ENCODE results near the gene ZFYVE27.
"Not testable (repeated sequence)": the region's sequence is repeated elsewhere in the genome, so short reads cannot be mapped to it uniquely, and the experiment has no call there.

The ZFYVE27 gene, protein sequence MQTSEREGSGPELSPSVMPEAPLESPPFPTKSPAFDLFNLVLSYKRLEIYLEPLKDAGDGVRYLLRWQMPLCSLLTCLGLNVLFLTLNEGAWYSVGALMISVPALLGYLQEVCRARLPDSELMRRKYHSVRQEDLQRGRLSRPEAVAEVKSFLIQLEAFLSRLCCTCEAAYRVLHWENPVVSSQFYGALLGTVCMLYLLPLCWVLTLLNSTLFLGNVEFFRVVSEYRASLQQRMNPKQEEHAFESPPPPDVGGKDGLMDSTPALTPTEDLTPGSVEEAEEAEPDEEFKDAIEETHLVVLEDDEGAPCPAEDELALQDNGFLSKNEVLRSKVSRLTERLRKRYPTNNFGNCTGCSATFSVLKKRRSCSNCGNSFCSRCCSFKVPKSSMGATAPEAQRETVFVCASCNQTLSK

DNA sequence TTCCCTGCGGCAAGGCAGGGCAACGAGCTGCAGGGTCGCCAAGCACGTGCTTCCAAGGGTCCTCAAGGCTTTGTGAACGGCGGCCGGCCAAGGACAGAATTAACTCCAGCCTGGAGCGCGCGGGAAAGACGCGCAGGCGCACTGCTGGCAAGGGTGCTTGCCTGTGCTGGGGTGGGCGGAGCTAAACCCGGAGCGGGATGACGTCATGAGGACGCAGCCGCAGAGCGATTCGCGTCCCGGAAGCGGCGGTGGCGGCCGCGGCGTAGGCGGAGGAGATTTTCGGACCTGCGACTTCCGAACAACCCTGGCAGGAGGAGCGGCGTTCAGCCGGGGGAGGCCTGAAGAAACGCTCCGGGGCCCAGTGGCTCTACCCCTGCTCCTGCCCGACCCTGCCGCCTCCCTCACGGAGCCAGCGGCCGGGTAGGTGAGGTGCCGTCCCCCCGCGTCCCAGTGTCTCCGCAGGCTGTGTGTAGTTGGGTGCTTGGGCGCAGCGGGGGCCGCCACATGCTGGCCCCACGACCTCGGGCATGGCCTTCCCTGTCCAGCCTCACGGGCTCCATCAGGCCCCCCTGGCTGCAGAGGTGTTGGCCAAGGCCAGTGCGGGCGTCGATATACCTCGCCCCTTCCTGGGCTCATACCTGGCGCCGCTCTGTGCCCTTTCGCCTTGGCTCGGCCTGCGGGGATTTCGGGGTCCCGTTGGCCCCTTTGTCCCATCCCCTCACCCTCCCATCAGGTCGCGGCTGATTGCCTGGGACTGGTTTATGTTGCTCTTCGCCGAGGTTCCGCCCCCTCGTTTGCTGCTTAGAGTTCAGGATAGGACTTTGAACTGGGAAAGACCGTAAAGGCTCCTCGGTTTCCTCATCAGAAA is at the start of gene ZFYVE27:
TSS of gene ZFYVE27 (plus strand) at position 227 of the 868 bp plus-strand sequence. CDS start 1,350 bp downstream, outside the sequence.
- ATAC-seq (peak; percentile 85), DNase-seq (peak; percentile 99)

DNA sequence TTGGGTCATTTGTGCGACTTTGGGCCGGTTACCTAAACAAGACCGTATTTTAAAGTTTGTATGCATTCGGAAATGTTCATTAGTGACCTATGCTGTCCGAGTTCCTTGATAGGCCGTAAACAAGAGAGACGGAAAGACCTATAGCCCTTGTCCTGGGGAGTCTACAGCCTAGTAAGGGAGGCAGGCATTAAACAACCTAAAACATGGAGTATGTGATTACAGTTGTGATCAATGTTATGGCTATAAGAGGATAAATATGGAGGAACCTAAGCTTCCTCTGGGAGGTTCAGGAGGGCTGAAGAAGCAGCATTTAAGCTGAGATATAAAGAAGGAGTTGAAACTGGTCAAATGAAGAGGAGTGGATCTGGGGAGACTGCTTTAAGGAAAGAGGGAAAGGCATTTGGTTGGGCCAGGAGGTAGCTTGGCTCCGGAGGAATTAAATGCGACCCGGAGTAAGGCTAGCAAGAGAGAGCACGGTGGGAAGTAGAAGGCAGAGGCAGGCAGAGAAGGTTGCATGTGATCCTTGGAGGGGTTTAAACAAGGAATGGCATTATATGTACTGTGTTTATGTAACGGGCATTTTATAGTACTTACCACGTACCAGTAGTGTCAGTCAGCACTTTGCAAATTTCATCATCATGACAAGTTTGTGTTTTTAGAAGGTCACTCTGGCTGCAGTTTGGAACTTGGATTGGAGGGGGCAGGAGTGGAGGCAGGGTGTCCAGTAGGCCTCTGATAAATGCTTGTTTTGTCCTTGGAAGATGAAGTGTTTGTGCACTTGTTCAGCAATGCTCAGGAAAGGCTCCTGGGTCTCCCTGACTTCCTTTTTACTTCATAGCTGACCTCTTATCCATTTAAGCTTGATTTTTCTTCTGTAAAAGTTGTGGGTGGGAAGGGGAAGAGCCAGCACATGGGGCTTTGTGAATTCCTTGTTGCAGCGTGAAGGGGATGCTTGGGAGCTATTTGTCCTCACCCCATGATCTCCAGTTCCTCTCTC is 48.8 kb upstream of the ZFYVE27 start:
- ATAC-seq (no peak), DNase-seq (no peak)

DNA sequence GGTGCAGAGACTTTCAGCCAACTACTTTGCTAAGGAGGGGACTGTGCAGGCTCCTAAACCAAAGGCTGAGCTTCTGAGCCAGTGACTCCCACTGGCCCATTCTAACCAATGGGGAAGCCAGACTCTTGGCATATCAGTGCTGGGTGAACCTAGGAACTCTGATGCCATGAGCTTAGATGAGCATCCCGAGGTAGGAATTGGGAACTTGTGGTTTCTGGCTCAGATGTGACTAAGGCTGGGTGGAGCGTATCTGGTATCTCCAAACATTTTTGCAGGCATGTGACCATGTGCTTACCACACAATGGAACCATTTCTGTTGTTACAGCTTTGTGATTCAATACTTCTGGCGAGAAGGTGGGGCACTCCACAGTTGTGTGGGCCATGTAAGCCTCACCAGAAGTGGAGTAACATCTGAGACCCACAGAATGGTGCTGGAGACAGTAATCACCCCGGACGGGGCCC is 47.3 kb upstream of the ZFYVE27 start:
- no peak for DNase-seq
- no peak for ATAC-seq

DNA sequence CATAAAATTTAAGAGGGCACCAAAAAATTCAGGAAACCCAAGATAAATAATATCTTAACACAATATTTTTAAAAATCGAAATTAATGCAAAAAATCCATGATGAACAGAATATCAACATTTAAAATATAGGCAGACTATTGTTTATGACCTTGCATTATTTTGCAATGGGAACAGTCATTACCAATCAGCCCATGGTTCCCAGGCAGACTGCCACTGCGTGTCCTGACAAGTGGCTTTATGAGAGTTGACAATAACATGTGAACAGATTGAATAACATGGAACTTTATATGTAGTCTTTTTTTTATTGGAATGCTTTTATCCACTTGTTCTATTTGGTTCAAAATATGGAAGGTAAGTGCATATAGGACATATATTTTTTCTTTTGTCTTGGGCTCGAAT is 46.8 kb upstream of the ZFYVE27 start:
- no peak for ATAC-seq

DNA sequence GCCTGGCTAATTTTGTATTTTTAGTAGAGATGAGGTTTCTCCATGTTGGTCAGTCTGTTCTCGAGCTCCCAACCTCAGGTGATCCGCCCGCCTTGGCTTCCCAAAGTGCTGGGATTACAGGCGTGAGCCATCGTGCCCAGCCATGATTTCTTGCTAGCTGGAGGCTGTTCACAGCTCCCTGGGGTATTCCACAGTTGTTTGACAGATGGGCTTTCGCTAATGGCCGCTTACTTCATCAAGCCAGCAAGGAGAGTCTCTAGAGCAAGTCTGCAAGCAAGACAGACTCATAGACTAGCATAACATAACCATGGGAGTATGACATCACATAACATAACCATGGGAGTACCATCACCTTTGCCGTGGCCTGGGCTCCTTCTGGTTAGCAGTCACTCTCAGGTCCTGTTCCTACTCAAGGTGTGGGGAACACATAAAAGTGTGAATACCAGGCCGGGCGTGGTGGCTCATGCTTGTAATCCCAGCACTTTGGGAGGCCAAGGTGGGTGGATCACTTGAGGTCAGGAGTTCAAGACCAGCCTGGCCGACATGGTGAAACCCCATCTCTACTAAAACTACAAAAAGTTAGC is 38.8 kb upstream of the ZFYVE27 start:
- ATAC-seq, DNase-seq: not testable (repeated sequence)

More for the DNA sequence above, 46.8 kb upstream of the ZFYVE27 start:
- no peak for DNase-seq

DNA sequence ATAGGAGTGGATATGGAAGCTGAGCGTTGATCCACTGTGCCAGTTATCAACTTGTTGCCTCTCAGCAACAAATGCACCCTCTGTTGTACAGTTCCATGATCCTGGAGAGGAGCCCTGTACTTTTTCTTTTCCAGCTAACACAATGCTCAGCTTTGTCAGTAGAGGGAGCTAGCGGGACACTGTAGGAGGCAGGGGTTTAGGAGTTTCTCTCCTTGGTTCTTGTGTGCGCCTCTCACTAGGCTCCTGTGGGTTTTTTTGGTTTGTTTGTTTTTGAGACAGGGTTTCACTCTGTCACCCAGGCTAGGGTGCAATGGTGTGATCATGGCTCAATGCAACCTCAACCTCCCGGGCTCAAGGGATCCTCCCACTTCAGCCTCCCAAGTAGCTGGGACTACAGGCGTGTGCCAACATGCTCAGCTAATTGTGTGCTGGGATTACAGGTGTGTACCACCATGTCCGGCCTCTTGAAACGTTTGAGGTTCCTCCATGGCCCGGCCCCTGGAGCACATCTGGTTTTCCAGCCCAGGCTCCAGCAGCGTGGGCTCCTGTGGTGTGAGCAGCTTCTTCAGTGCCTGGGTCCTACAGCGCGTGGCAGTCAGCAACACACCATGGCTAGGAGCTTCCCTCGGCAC is 35.4 kb upstream of the ZFYVE27 start:
- ATAC-seq, result peak; percentile 75
- DNase-seq, result peak; percentile 44

DNA sequence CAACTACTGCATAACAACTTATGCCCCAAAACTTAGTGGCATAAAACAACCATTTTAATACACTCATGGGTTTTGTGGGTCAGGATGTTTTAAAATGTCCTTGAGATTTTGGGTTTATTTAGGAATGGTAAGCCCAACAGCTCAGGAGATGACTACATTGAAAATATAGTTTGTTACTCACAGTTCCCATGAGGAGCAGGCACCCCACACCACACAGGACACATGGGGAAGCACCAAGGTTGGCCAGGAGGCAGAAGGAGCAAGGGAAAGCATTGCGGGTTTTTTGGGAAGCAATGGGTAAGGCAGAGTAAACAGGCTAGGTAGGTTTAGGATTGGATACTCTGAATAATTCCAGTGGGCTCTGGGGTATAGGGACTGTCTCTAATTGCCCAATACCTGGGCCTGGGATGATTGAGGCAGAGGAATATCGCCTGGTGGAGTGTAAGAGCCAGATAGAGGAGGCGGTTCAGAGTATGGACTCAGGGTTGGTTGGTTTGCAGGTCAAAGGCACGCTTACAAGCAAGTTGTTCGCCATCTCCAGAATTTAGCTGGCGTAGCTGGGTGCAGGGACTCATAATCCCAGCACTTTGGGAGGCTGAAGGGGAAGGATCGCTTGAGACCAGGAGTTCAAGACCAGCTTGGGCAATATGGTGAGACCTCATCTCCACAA is 33.4 kb upstream of the ZFYVE27 start:
- no peak for ATAC-seq
- no peak for DNase-seq

DNA sequence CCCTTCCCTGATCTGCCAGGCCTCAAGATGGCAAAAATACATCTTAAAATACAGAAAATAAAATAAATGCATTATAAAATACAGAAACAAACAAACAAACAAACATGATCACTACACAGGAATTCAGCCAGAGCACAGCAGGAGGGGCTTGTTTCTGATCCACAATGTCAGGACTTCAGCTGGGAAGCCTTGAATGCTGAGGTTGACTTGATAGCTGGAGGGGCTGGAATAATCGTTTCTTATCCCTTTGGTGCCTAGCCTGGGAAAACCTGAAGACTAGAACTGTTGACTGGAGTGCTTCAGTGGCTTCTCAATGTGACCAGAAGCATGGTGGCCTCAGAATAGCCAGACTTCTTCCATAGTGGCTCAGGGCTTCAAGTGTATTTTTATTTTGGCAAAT is 32.6 kb upstream of the ZFYVE27 start:
- DNase-seq (no peak), ATAC-seq (no peak)

DNA sequence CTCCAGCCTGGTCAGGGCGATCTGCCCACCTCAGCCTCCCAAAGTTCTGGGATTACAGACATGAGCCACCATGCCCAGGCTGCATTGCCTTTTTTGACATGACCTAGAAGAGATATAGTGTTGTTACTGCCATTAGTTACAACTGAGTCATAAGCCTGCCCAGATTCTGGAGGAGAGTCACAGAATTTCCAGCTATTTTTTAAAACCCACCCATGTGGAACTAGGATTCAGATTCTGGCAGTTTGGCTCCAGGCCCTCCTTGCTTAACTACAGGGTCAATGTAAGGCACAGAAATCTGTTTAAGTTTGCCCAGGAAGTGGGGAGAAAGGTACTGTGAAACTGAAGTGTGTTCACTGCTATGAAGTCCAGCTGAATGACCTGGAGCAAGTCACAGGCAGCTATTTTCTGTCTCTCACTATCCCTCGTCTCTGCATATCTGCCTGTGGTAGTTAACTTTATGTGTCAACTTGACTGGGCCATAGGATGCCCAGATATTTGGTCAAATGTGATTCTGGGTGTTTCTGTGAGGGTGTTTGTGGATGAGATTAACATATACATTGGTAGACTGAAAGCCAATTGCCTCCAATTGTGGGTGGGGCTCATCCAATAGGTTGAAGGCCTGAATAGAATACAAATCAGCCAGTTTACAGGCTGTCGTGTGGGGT is 31.8 kb upstream of the ZFYVE27 start:
- ATAC-seq (no peak), DNase-seq (no peak)

DNA sequence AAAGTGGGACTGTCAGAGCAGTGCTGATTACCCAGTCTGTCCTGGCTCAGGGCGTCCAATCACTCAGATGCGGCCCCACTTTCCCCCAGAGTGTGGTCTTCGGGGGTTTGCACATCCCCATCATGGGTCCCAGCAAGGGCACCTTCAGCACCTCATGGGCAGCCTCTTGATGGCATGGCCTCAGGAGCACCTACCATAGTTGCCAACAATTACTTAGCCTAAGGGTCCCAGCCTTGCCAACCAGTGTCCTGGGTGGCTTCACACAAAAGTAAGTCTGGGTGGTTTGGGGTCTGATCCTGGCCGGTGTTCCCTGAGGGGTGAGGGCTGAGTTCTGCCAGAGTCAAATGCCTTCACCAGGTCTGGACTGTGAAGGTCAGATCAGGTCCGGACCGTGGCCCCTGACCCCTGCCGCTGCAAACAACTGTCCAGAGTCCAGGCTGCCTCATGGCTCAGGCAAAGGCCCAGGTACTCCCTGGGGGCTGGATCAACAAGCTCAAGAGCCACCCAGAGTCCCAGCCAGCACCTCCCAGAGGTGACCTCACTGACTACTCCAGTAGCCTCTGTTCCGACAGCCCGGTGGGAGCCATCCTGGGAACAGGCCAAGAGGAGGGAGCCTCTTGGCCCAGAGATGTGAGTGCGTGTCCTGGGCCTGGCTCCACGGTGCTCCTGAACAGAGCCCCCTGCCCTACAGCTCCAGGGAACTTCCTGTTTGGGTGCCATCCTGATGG is 29.6 kb upstream of the ZFYVE27 start:
- DNase-seq (no peak), ATAC-seq (no peak)

DNA sequence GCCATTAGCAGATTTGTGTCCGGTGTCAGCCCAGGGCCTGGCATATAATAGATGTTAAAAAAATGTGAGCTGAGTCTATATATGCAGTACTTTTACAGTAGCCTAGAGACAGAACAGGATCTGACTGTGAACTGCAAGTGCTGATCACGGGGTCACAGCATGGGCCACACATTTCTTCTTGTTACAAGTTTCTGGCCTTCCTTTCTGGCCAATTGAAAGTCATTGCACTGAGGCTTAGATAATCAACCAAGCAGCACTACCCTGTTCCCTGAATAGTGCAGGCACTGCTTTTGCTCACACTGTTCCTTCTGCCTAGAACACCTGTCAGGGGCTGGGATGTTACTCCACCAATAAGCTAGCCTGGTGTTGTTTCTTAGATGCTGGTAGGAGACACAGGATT is 28.8 kb upstream of the ZFYVE27 start:
- DNase-seq (no peak), ATAC-seq (no peak)

DNA sequence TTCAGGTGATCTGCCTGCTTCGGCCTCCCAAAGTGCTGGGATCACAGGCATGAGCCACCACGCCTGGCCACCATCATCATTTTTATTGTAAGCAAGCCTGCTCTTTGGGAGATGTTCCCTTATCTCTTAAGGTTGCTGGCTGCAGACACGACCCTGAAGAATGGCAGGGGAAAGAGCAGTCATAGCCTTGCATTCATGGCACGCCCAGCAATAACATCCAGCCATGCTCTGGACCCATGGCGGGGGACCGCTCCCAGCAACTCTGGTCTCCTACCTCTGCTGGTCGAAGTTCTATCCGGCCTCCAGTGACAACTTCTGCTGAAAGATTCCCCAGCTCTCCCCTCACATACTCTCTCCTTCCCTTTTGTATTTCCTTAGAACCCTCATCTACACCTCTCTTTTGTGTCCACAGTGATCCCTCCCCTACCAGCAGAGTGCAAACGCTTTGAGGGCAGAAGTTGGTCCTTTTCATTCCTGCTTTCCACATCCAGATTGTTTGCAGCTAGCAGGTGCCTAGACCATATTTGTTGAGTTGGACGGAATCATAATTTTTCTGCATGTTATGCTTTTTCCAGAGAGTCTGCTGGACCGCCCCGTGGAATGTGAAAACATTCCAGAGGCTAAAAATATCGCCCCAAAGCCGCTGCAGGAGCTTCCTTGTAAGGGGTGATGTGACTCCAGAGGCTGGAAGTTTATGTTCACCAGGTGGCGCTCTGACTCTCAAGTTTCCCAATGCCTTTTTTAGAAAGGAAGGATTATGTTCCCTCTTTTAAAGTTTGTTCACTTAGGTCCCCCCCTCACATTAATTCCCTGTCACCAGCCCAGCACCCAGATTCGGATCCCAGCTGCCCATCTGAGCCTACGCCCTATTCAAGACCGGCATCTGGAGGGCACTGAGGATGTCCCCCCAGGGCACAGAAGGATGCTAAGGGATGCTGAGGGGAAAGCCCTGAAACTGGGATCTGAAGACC is 27.7 kb upstream of the ZFYVE27 start:
- peak; percentile 51 for DNase-seq

DNA sequence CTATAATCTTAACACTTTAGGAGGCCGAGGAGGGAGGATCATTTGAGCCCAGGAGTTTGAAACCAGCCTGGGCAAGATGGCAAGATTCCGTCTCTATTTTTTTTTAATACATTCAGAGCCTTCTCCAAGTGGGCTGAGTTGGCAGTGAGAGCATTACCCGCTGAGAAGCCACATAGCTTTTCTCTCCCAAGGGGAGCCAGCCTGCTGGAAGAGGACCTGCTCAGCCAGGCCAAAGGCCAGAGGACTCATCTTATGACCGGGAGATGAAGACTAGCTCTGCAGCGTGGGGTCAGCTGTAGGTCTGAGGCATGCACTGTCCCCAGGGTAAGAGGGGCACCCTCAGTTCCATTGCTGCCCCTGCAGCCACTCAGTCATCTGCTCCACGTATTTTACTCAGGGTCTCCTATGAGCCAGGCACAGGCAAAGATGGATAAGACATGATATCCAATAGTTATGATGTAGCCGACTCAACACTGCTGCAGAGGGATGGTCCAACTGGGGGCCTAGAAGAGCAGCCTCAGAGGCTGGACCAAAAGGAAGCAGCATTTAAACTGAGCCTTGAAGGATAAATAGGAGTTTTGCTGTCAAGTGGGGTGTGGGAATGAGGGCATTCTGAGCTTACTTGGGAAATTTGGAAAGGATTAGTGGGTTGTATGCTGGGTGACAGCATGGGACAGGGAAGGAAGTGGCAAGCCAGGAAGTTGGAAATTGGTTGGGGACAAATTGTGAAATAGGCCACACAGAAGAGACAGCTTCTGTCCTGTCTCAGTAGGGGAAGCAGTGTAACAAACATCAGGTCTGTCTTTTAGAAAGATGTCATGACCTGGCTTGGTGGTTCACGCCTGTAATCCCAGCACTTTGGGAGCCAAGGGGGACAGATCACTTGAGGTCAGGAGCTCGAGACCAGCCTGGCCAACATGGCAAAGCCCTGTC is 25.0 kb upstream of the ZFYVE27 start:
- DNase-seq (no peak), ATAC-seq (no peak)

More for the DNA sequence above, 27.7 kb upstream of the ZFYVE27 start:
- ATAC-seq, result no peak

DNA sequence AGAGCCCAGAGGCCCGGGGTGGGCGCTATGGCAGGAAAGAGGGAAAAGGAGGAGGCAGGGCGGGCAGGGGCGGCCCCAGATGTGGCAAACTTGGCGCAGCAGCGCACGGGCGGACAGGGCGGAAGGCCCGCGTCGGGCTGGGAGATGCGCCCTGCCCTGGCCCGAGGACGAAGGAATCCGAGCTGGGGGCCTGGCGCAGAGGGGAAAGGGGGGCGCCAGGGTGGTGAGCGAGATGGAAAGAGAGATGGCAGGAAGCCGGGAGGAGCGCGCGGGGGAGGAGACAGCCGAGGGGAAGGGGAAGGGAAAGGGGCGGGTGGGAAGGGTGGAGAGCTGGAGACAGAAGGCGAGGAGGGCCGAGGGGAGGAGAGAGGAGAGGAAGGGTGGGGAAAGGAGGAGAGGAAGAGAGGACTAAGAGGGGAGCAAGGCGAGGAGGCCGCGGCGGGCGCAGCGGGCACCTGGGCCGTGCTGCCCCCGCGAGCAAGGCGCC is 23.5 kb upstream of the ZFYVE27 start, which contains the start of gene MARVELD1:
TSS of gene MARVELD1 (plus strand) at position 392 of the 487 bp plus-strand sequence. CDS start 147 bp downstream, outside the sequence.
- DNase-seq, result peak; percentile 28
- ATAC-seq, result peak; percentile 10

DNA sequence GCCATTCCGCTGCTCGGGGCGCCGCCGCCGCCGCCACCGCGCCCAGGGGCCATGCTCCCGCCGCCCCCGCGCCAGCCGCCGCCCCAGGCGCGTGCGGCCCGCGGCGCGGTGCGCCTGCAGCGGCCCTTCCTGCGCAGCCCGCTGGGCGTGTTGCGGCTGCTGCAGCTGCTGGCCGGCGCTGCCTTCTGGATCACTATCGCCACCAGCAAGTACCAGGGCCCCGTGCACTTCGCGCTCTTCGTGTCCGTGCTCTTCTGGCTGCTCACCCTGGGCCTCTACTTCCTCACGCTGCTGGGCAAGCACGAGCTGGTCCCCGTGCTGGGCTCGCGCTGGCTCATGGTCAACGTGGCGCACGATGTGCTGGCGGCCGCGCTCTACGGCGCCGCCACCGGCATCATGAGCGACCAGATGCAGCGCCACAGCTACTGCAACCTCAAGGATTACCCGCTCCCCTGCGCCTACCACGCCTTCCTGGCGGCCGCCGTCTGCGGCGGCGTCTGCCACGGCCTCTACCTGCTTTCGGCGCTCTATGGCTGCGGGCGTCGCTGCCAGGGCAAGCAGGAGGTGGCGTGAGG is 23.0 kb upstream of the ZFYVE27 start:
- DNase-seq (peak; percentile 31), ATAC-seq (peak; percentile 68)

Data from stimulated activated naive CD8-positive, alpha-beta T cell treated with anti-CD3 and anti-CD28 coated beads, Interleukin-15, Interleukin-2, amounts not matched to agents 100 U/mL and 50 U/mL, for 24 hours (primary cell).